ENCODE data around the gene TXN.

TXN gene

GRCh38 chr9:110256380-110257096 lies at the start of gene TXN:
TXN (minus strand) TSS chr9:110256507; CDS start chr9:110256435, 72 bp downstream.
- FAIRE-seq = no peak

DNA sequence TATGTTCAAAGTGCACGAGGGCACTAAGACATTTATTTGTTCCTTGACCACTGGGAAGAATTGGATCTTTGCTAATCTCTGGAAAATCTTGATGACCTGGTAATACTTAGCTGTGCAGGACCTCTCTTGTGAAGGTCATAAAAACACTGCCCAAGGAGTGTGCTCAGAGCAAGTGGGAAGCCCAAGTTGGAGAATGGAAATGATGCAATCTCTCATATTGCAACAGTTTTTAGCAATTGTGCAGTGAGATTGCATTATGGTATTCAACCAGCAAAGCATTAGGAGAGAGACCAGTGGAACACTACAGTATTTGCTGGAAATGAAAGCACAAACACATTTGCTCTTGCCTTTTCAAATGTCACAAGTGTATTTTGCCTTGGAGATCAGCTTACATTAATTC lies 46.8 kb upstream of the TXN start:
- no peak for FAIRE-seq

GRCh38 chr9:110298043-110298605 lies 41.8 kb upstream of the TXN start:
- FAIRE-seq = no peak

- no peak for FAIRE-seq
Measured at GRCh38 chr9:110293248-110293647, 36.9 kb upstream of the TXN start.

DNA sequence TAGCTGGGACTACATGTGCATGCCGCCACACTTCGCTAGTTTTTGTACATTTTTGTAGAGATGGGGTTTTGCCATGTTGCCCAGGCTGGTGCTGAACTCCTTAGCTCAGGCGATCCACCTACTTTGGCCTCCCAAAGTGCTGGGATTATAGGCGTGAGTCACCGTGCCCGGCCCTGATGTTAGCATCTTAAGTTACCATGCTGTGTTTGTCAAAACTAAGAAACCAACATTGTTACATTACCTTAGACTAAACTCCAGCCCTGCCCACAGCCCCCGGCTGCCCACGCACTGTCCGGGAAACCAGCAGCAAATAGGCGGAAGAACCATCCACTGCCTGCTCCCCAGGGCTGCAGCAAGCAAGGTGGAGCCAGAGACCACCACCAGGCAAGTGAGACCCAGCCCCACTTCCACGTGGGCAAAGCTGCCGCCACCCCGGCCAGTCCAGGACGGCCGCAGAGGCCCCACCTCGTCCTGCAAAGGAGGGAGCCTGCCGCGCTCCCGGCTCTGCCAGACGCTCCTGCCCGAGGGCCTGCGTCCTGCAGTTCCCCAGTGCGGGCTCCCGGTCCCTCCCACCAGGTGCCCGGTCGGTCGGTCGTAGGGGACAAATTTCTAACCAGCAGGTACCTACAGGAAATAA lies 35.7 kb upstream of the TXN start:
- FAIRE-seq = no peak

GRCh38 chr9:110290001-110290400 lies 33.7 kb upstream of the TXN start:
- no peak for FAIRE-seq

DNA sequence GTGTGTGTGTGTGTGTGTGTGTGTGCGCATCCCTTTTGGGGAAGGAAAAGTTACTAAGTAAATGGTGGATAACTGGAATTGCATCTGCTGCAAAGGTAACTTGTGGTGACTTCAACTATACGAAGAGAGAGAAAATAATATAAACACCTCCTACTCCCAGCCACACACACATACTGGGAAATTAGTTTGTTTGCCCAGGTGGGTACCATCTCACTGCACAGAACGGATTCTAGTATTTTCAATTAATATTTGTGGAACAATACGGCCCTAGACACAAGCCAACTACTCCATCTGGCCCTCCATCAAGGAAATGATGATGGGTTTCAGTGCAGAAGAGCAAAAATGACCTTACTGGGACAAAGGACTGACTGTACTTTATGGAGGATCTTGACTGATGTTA lies 32.2 kb upstream of the TXN start:
- FAIRE-seq = no peak

- FAIRE-seq = no peak
Measured at GRCh38 chr9:110287289-110287680, 31.0 kb upstream of the TXN start.

DNA sequence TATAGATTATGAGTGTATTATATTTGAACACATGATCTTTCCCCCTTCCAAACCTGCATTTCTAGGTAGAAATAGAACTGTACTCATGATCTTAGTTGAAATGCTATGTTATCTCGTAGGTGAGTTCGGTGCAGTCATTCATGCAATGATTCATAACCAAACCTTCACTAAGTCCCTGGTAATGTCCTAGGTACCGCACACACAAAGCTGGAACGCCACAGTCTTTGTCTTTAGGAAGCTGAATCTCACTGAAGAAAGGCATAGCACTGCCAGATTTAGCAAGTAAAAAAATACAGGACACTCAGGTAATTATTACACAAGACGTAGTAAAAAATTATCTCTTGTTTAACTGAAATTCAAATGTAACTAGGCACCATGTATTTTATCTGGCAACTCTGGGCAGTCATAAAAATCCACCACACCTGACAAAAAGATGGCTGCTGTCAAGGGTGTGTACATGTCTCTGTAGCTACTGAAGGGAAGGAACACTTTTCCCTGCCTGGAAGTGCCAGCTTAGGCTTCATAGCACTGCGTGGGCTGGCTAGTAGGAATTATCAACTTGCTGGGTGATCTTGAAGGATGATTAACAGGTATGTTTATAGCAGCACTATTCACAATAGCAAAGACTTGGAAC lies 28.0 kb upstream of the TXN start:
- no peak for FAIRE-seq

GRCh38 chr9:110283751-110284150 lies 27.4 kb upstream of the TXN start:
- no peak for FAIRE-seq

DNA sequence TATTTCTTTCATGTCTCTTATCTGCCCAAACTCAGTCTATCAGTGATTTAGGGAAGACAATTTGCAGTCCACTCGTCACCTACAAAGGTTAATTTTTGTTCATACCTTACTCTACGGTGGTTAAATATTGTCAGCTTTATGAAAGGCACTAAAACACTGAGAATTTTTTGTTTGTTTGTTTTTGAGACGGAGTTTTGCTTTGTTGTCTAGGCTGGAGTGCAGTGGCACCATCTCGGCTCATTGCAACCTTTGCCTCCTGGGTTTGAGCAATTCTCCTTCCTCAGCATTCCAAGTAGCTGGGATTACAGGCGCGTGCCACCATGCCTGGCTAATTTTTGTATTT lies 26.4 kb upstream of the TXN start:
- FAIRE-seq = no peak

- FAIRE-seq = no peak
Measured at GRCh38 chr9:110282018-110282738, 25.9 kb upstream of the TXN start.

DNA sequence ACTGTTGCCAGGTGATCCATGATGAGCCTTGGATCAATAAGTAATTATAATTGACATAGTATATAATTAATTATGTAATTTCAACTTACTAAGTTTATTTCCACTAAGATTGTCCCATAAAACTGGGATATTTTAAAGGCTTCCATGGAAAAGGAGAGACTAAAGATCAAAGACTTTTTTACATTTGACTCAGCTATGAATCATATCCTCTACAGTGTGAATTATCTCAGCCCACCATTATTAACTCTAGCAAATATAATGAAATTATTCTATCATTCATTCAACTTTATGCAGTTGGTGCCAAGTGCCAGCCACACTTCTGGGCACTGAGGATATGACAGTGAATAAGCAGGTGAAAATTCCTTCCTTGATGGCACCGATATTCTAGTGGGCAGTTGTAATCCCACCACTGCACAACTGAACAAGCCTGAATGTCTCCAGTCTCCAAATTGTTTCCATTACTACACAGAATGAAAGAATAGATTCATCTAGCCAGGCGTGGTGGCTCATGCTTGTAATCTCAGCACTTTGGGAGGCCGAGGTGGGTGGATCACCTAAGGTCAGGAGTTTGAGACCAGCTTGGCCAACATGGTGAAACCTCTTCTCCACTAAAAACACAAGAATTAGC lies 21.9 kb upstream of the TXN start:
- FAIRE-seq = no peak

GRCh38 chr9:110276781-110277180 lies 20.5 kb upstream of the TXN start:
- FAIRE-seq = no peak

- FAIRE-seq = no peak
Measured at GRCh38 chr9:110270211-110270995, 14.1 kb upstream of the TXN start.

DNA sequence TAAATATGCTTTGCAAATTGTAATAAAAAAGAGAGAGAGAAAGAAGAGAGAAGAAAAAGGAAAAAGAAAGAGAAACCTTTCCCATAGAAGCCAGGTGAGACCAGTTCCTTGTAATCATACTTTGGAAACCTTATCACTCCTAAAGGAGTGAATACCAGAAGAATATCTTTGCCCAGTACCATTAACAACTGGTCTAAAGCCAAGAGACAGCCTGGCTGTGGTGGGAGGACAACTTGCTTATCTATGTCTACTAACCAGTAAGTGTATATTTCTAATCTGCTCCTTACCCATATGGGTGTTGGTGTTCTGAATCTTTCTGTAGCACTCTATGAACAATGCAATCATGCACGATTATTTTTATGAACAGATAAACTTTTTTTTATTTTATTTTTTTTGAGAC lies 10.5 kb upstream of the TXN start:
- FAIRE-seq = no peak

DNA sequence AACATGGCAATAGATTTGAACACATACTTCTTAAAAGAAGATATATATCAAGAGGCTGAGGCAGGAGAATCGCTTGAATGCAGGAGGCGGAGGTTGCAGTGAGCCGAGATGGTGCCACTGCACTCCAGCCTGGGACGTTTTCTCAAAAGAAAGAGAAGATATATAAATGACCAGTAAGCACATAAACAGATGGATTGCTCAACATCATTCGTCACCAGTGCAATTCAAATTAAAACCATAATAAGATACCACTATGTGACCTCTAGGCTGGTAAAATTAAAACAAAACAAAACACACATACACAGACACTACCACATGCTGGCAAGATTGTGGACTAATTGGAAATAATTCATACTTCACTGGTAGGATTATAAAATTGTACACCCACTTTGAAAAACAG lies 5.3 kb upstream of the TXN start:
- no peak for FAIRE-seq

GRCh38 chr9:110260911-110261310 lies 4.6 kb upstream of the TXN start:
- no peak for FAIRE-seq

GRCh38 chr9:110259566-110259965 lies 3.3 kb upstream of the TXN start:
- no peak for FAIRE-seq

DNA sequence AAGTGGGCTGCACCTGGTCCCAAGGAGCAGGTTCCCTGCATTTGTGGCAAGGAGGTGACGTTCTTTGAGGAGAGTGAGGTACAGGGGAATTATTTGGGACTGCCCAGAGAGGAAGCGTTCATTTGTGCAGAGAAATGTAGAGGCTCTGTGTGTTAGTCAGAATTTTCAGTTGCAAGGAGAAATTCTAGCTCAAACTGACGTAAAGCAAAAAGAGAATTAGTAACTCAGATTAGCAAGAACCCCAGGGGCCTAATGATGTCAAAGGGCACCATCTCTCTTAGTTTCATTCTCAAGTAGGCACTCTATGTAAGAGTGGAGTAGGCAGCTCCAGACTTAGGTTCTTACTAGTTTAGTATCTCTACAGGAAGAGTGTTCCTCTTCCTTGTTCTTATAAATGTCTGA lies 2.4 kb upstream of the TXN start:
- FAIRE-seq = no peak

- no peak for FAIRE-seq
Measured at GRCh38 chr9:110257956-110258355, 1.6 kb upstream of the TXN start.

Data from A204.1 (cell line).